ENCODE results near the gene POR. TPM values are rescaled to one million over a fixed set of nuclear protein-coding genes. Genes with fewer than 3 reads are reported as not detected.

POR gene
- total RNA-seq, 2 experiments from 2014 or later, result 28.9 to 35.2 TPM

GRCh38 chr7:75946207-75946855, 31.4 kb downstream of the POR start:
- Mint-ChIP-seq H3K4me1 (ENCODE audit: low read depth) (peaks cover 16% of the 10 kb centered on the region), H3K36me3 (peaks cover 4% of the 10 kb centered on the region), H3K9me3 (no peaks in the 10 kb centered on the region), H3K4me3 (no peak overlapping the region), H3K27ac (no peak overlapping the region), H3K27me3 (no peaks in the 10 kb centered on the region)
- ChIA-PET POLR2A (no interaction called here), CTCF (interaction anchor here (0.6 kb wide), 1 partner anchor 36 kb away, joined by 3 read pairs; no protein-coding TSS in a partner anchor)
- intact Hi-C loops (cut with micrococcal nuclease), result no loop called here
- no peak for DNase-seq

GRCh38 chr7:75948179-75948578, 33.2 kb downstream of the POR start:
- Mint-ChIP-seq H3K36me3 (peaks cover 4% of the 10 kb centered on the region), H3K27me3 (no peaks in the 10 kb centered on the region), H3K4me3 (no peak overlapping the region), H3K4me1 (ENCODE audit: low read depth) (peaks cover 16% of the 10 kb centered on the region), H3K27ac (no peak overlapping the region), H3K9me3 (no peaks in the 10 kb centered on the region)
- POLR2A ChIA-PET, result no interaction called here
- CTCF ChIA-PET, result interaction anchor here (1.5 kb wide), 1 partner anchor 72 kb away, joined by 9 read pairs; no protein-coding TSS in a partner anchor
- intact Hi-C loops (cut with micrococcal nuclease), result no loop called here
- DNase-seq, result no peak

- ChIA-PET POLR2A (no interaction called here), CTCF (no interaction called here)
These were observed 35.2 kb downstream of the POR start for GRCh38 chr7:75950111-75950681.

GRCh38 chr7:75951506-75951905, 36.6 kb downstream of the POR start:
- H3K4me3 Mint-ChIP-seq, result no peak overlapping the region
- ChIA-PET CTCF (no interaction called here), POLR2A (no interaction called here)
- H3K27me3 Mint-ChIP-seq, result no peaks in the 10 kb centered on the region
- no peak overlapping the region for H3K27ac Mint-ChIP-seq
- DNase-seq, result no peak
- no peaks in the 10 kb centered on the region for H3K9me3 Mint-ChIP-seq
- H3K36me3 Mint-ChIP-seq, result peaks cover 5% of the 10 kb centered on the region
- intact Hi-C loops (cut with micrococcal nuclease), result no loop called here
- H3K4me1 Mint-ChIP-seq (ENCODE audit: low read depth), result peaks cover 2% of the 10 kb centered on the region

More at GRCh38 chr7:75950111-75950681, 35.2 kb downstream of the POR start:
- no peaks in the 10 kb centered on the region for H3K27me3 Mint-ChIP-seq
- DNase-seq, result no peak
- H3K9me3 Mint-ChIP-seq, result no peaks in the 10 kb centered on the region
- no peak overlapping the region for H3K4me3 Mint-ChIP-seq
- peaks cover 7% of the 10 kb centered on the region for H3K4me1 Mint-ChIP-seq (ENCODE audit: low read depth)
- peaks cover 5% of the 10 kb centered on the region for H3K36me3 Mint-ChIP-seq
- no peak overlapping the region for H3K27ac Mint-ChIP-seq
- intact Hi-C loops (cut with micrococcal nuclease), result no loop called here

- intact Hi-C loops (cut with micrococcal nuclease), result no loop called here
- H3K27me3 Mint-ChIP-seq, result no peaks in the 10 kb centered on the region
- DNase-seq, result no peak
- ChIA-PET POLR2A (no interaction called here), CTCF (no interaction called here)
- no peak overlapping the region for H3K27ac Mint-ChIP-seq
- H3K36me3 Mint-ChIP-seq, result peaks cover 12% of the 10 kb centered on the region
- H3K4me3 Mint-ChIP-seq, result no peak overlapping the region
- H3K4me1 Mint-ChIP-seq (ENCODE audit: low read depth), result peaks cover 2% of the 10 kb centered on the region
- no peaks in the 10 kb centered on the region for H3K9me3 Mint-ChIP-seq
These were observed 38.5 kb downstream of the POR start for GRCh38 chr7:75953431-75953830.

GRCh38 chr7:75953931-75954330, 39.0 kb downstream of the POR start:
- Mint-ChIP-seq H3K4me1 (ENCODE audit: low read depth) (peaks cover 2% of the 10 kb centered on the region), H3K27me3 (no peaks in the 10 kb centered on the region), H3K27ac (no peak overlapping the region), H3K36me3 (peaks cover 12% of the 10 kb centered on the region), H3K4me3 (no peak overlapping the region), H3K9me3 (no peaks in the 10 kb centered on the region)
- no peak for DNase-seq
- CTCF ChIA-PET, result no interaction called here
- POLR2A ChIA-PET, result no interaction called here
- intact Hi-C loops (cut with micrococcal nuclease), result no loop called here

- no peak overlapping the region for H3K4me3 Mint-ChIP-seq
- ChIA-PET POLR2A (no interaction called here), CTCF (no interaction called here)
- H3K27ac Mint-ChIP-seq, result no peak overlapping the region
- no peaks in the 10 kb centered on the region for H3K9me3 Mint-ChIP-seq
- intact Hi-C loops (cut with micrococcal nuclease), result no loop called here
- H3K36me3 Mint-ChIP-seq, result peaks cover 12% of the 10 kb centered on the region
- no peak for DNase-seq
- H3K4me1 Mint-ChIP-seq (ENCODE audit: low read depth), result no peaks in the 10 kb centered on the region
- H3K27me3 Mint-ChIP-seq, result no peaks in the 10 kb centered on the region
These were observed 40.5 kb downstream of the POR start for GRCh38 chr7:75955331-75955955.

GRCh38 chr7:75957021-75957736, 42.2 kb downstream of the POR start:
- H3K4me3 Mint-ChIP-seq, result no peak overlapping the region
- DNase-seq, result no peak
- H3K9me3 Mint-ChIP-seq, result no peaks in the 10 kb centered on the region
- no peaks in the 10 kb centered on the region for H3K27me3 Mint-ChIP-seq
- peaks cover 12% of the 10 kb centered on the region for H3K36me3 Mint-ChIP-seq
- no peak overlapping the region for H3K27ac Mint-ChIP-seq
- H3K4me1 Mint-ChIP-seq (ENCODE audit: low read depth), result no peaks in the 10 kb centered on the region
- intact Hi-C loops (cut with micrococcal nuclease), result no loop called here
- POLR2A ChIA-PET, result no interaction called here
- CTCF ChIA-PET, result interaction anchor here (1.5 kb wide), 1 partner anchor 63 kb away, joined by 5 read pairs; no protein-coding TSS in a partner anchor

GRCh38 chr7:75958802-75959543, 44.0 kb downstream of the POR start:
- intact Hi-C loops (cut with micrococcal nuclease), result no loop called here
- no peak for DNase-seq
- no peak overlapping the region for H3K27ac Mint-ChIP-seq
- H3K4me3 Mint-ChIP-seq, result no peak overlapping the region
- POLR2A ChIA-PET, result no interaction called here
- H3K27me3 Mint-ChIP-seq, result no peaks in the 10 kb centered on the region
- peaks cover 10% of the 10 kb centered on the region for H3K36me3 Mint-ChIP-seq
- CTCF ChIA-PET, result interaction anchor here (2.1 kb wide), 1 partner anchor 62 kb away, joined by 9 read pairs; no protein-coding TSS in a partner anchor
- H3K9me3 Mint-ChIP-seq, result no peaks in the 10 kb centered on the region
- no peaks in the 10 kb centered on the region for H3K4me1 Mint-ChIP-seq (ENCODE audit: low read depth)

GRCh38 chr7:75960372-75960771, 45.4 kb downstream of the POR start:
- CTCF ChIA-PET, result interaction anchor here (2.1 kb wide), 1 partner anchor 60 kb away, joined by 9 read pairs; no protein-coding TSS in a partner anchor
- no peaks in the 10 kb centered on the region for H3K4me1 Mint-ChIP-seq (ENCODE audit: low read depth)
- H3K9me3 Mint-ChIP-seq, result no peaks in the 10 kb centered on the region
- intact Hi-C loops (cut with micrococcal nuclease), result no loop called here
- H3K27me3 Mint-ChIP-seq, result no peaks in the 10 kb centered on the region
- no peak for DNase-seq
- H3K27ac Mint-ChIP-seq, result no peak overlapping the region
- no peak overlapping the region for H3K4me3 Mint-ChIP-seq
- POLR2A ChIA-PET, result interaction anchor here (0.6 kb wide), 1 partner anchor 336 kb away, joined by 4 read pairs; no protein-coding TSS in a partner anchor
- H3K36me3 Mint-ChIP-seq, result peaks cover 7% of the 10 kb centered on the region

- Mint-ChIP-seq H3K4me1 (ENCODE audit: low read depth) (no peaks in the 10 kb centered on the region), H3K4me3 (no peak overlapping the region), H3K27ac (no peak overlapping the region), H3K9me3 (no peaks in the 10 kb centered on the region), H3K36me3 (peaks cover 7% of the 10 kb centered on the region), H3K27me3 (no peaks in the 10 kb centered on the region)
- intact Hi-C loops (cut with micrococcal nuclease), result no loop called here
- DNase-seq, result no peak
- POLR2A ChIA-PET, result interaction anchor here (0.6 kb wide), 1 partner anchor 337 kb away, joined by 4 read pairs; no protein-coding TSS in a partner anchor
- CTCF ChIA-PET, result interaction anchor here (2.1 kb wide), 1 partner anchor 59 kb away, joined by 9 read pairs; no protein-coding TSS in a partner anchor
These were observed 46.3 kb downstream of the POR start for GRCh38 chr7:75961218-75961617.
